AG04450 (cell line): ENCODE results near the gene SENP8. TPM values are rescaled to one million over a fixed set of nuclear protein-coding genes. Genes with fewer than 3 reads are reported as not detected.

Source experiments
- CTCF ChIA-PET: fragments of 300-600, 350-600 bp; formaldehyde crosslinking; extraction: SDS; loops from one replicate; lab custom pipeline; 2022; ENCODE audit warnings: antibody characterized with exemption, inconsistent platforms; lab: Charles Lee
- POLR2A ChIA-PET: fragments of 350-600 bp; formaldehyde crosslinking; extraction: SDS; loops from one replicate; lab custom pipeline; 2021; ENCODE audit warnings: antibody characterized with exemption, inconsistent platforms; lab: Yijun Ruan, JAX
- DNase-seq: peaks from one replicate; pipeline ENCODE4 v3.0.0-alpha.2; 2011; ENCODE audit warnings: low read depth, low spot score
- H3K27ac ChIP-seq: one replicate; pipeline ENCODE4 v1.5.1; 2012; ENCODE audit warnings: low read depth, low read length, control low read depth
- H3K27me3 ChIP-seq: one replicate; pipeline ENCODE4 v1.6.0; 2012; ENCODE audit warnings: low read length; ENCODE audit not compliant: control insufficient read depth, insufficient read depth
- H3K4me3 ChIP-seq: 2 replicates; pipeline ENCODE4 v1.5.1; 2011; ENCODE audit warnings: mild to moderate bottlenecking, low read depth, low read length, control low read depth
- H3K9me3 ChIP-seq: 2 replicates; pipeline ENCODE4 v1.5.1; 2012; ENCODE audit warnings: low read length; ENCODE audit not compliant: control insufficient read depth, insufficient read depth
- CTCF ChIP-seq: IDR thresholded peaks from 2 replicates; pipeline ENCODE4 v1.5.1; 2011; ENCODE audit warnings: low read depth, low read length, control low read depth, inconsistent platforms
- polyA plus RNA-seq: library from polyadenylated mRNA; depleted of rRNA; stranded (reverse); fragments of >200 nt; gene quantifications from 2 replicates; pipeline ENCODE4 v1.2.3, GENCODE V29; 2011

Gene SENP8
- polyA plus RNA-seq, 1 experiment: 5.3 TPM

- ChIA-PET CTCF (no interaction called here), POLR2A (no interaction called here)
- Histone ChIP-seq H3K4me3 (no peak overlapping the region), H3K9me3 (no peaks in the 10 kb centered on the region), H3K27ac (no peak overlapping the region), H3K27me3 (no peaks in the 10 kb centered on the region)
- no peak for TF ChIP-seq CTCF
- no peak for DNase-seq
These were observed 40.3 kb upstream of the SENP8 start for GRCh38 chr15:72077950-72078349.

- Histone ChIP-seq H3K27me3 (no peaks in the 10 kb centered on the region), H3K27ac (no peak overlapping the region), H3K4me3 (no peak overlapping the region), H3K9me3 (no peaks in the 10 kb centered on the region)
- CTCF ChIA-PET: no interaction called here
- no peak for TF ChIP-seq CTCF
- DNase-seq: no peak
- POLR2A ChIA-PET: no interaction called here
These were observed 39.3 kb upstream of the SENP8 start for GRCh38 chr15:72078887-72079286.

GRCh38 chr15:72082176-72082575 is 36.0 kb upstream of the SENP8 start:
- no peaks in the 10 kb centered on the region; the same call in 1 of the 2 replicates for H3K9me3 ChIP-seq
- POLR2A ChIA-PET: no interaction called here
- H3K27me3 ChIP-seq: no peaks in the 10 kb centered on the region
- no peak overlapping the region for H3K27ac ChIP-seq
- no peak for DNase-seq
- TF ChIP-seq CTCF: no peak
- no peak overlapping the region for H3K4me3 ChIP-seq
- CTCF ChIA-PET: no interaction called here

GRCh38 chr15:72086010-72086697 is 32.0 kb upstream of the SENP8 start:
- POLR2A ChIA-PET: no interaction called here
- CTCF ChIA-PET: no interaction called here
- no peak for TF ChIP-seq CTCF
- Histone ChIP-seq H3K4me3 (no peak overlapping the region), H3K27ac (no peak overlapping the region), H3K9me3 (no peaks in the 10 kb centered on the region; the same call in 1 of the 2 replicates), H3K27me3 (no peaks in the 10 kb centered on the region)
- no peak for DNase-seq

- CTCF ChIA-PET: interaction anchor here (0.5 kb wide), 1 partner anchor 116 kb away, joined by 3 read pairs; no protein-coding TSS in a partner anchor
- DNase-seq: no peak
- Histone ChIP-seq H3K4me3 (no peak overlapping the region), H3K9me3 (no peaks in the 10 kb centered on the region; the same call in 1 of the 2 replicates), H3K27me3 (no peaks in the 10 kb centered on the region), H3K27ac (no peak overlapping the region)
- POLR2A ChIA-PET: no interaction called here
- no peak for TF ChIP-seq CTCF
These were observed 31.1 kb upstream of the SENP8 start for GRCh38 chr15:72086920-72087648.
